HCT116 (cell line): ENCODE results near the gene EXD3. TPM values are rescaled to one million over a fixed set of nuclear protein-coding genes. Genes with fewer than 3 reads are reported as not detected.

ENCODE experiments used
- ATAC-seq: fragments of 200-7000 bp; cut with Tn5 transposase; 2 replicates; pipeline ENCODE4 v1.9.1; 2020; ENCODE audit warnings: mild to moderate bottlenecking, moderate library complexity
- BruUV-seq: library from RNA; stranded (reverse); fragments of 400-500 nt; replicated peaks from 2 replicates; lab custom pipeline; 2021; lab: Mats Ljungman, UMichigan
- CTCF ChIA-PET: fragments of 300-600 bp; sonication (Branson Sonifier 250); formaldehyde crosslinking; loops from one replicate; lab custom pipeline; 2021; ENCODE audit warnings: antibody characterized with exemption; lab: Charles Lee
- POLR2A ChIA-PET: fragments of 300-600, 350-600 bp; sonication (Branson Sonifier 250); formaldehyde crosslinking; loops from one replicate; lab custom pipeline; 2021; ENCODE audit warnings: antibody characterized with exemption; lab: Charles Lee
- RAD21 ChIA-PET, 2 experiments: fragments of 300-600 bp; sonication (Branson Sonifier 250); formaldehyde crosslinking; loops; one replicate each; lab custom pipeline; 2023; ENCODE audit warnings: low total read pairs in 2 of 2; ENCODE audit not compliant: uncharacterized antibody in 2 of 2, unreplicated experiment in 2 of 2, low non-redundant PET in 1 of 2; lab: Charles Lee
- DNase-seq: peaks from one replicate; pipeline ENCODE4 v3.0.0-alpha.2; 2010; ENCODE audit warnings: low read depth, low spot score
- H2AFZ ChIP-seq: fragments of 200-600 bp; shearing (Covaris generic), sonication (generic); 2 replicates; pipeline ENCODE4 v1.6.1; 2017; ENCODE audit warnings: low read depth, mixed run types, mixed read lengths, antibody characterized with exemption, low read length; ENCODE audit not compliant: poor library complexity, severe bottlenecking
- H3K27ac ChIP-seq: 2 replicates; pipeline ENCODE4 v1.5.1; 2012; ENCODE audit warnings: low read depth, low read length
- H3K27me3 ChIP-seq: fragments of 200-600 bp; sonication (generic); 2 replicates; pipeline ENCODE4 v1.6.1; 2016; ENCODE audit warnings: mixed run types, low read length, mixed read lengths; ENCODE audit not compliant: insufficient read depth
- H3K36me3 ChIP-seq, 2 experiments: fragments of 200-500 bp in 1 of 2; fragments of 200-600 bp in 1 of 2; sonication (Bioruptor generic) in 1 of 2; sonication (generic) in 1 of 2; 2 replicates each; pipeline versions ENCODE4 v1.5.1 to v1.6.1; 2014 to 2016; ENCODE audit warnings: low read length in 2 of 2, inconsistent platforms in 1 of 2, mixed read lengths in 1 of 2, mixed run types in 1 of 2; ENCODE audit not compliant: insufficient read depth in 2 of 2, control insufficient read depth in 1 of 2
- H3K4me1 ChIP-seq, 2 experiments: fragments of 200-600 bp in 1 of 2; sonication (generic) in 1 of 2; 2 replicates each; pipeline versions ENCODE4 v1.5.1 to v1.6.1; 2012 to 2017; ENCODE audit warnings: low read length in 2 of 2, inconsistent platforms in 1 of 2, mild to moderate bottlenecking in 1 of 2, mixed read lengths in 1 of 2, mixed run types in 1 of 2, moderate library complexity in 1 of 2; ENCODE audit not compliant: insufficient read depth in 2 of 2, control insufficient read depth in 1 of 2
- H3K4me2 ChIP-seq: fragments of 200-600 bp; sonication (generic); 2 replicates; pipeline ENCODE4 v1.6.1; 2017; ENCODE audit warnings: mixed run types, low read length, mixed read lengths
- H3K4me3 ChIP-seq, 2 experiments: fragments of 200-600 bp in 1 of 2; sonication (generic) in 1 of 2; replicated peaks in 1 of 2; 2 replicates each; pipeline ENCODE4 v1.5.1; 2011 to 2016; ENCODE audit warnings: low read length in 2 of 2, control low read depth in 1 of 2, low read depth in 1 of 2, mild to moderate bottlenecking in 1 of 2, mixed read lengths in 1 of 2, mixed run types in 1 of 2
- H3K79me2 ChIP-seq: fragments of 200-600 bp; sonication (generic); 2 replicates; pipeline ENCODE4 v1.6.1; 2017; ENCODE audit warnings: mild to moderate bottlenecking, mixed run types, low read length, moderate library complexity, mixed read lengths; ENCODE audit not compliant: insufficient read depth
- H3K9ac ChIP-seq: fragments of 200-600 bp; sonication (generic); 2 replicates; pipeline ENCODE4 v1.6.1; 2016; ENCODE audit warnings: low read length, mixed read lengths
- H3K9me2 ChIP-seq: fragments of 200-600 bp; sonication (generic), shearing (Covaris generic); 2 replicates; pipeline ENCODE4 v1.6.1; 2017; ENCODE audit warnings: mixed run types, mild to moderate bottlenecking, moderate library complexity; ENCODE audit not compliant: insufficient read depth
- H3K9me3 ChIP-seq, 2 experiments: fragments of 200-500 bp in 1 of 2; fragments of 200-600 bp in 1 of 2; sonication (Bioruptor generic) in 1 of 2; sonication (generic) in 1 of 2; 2 replicates each; pipeline ENCODE4 v1.6.1; 2014 to 2017; ENCODE audit warnings: low read length in 2 of 2, mixed read lengths in 2 of 2, inconsistent platforms in 1 of 2, low read depth in 1 of 2, mild to moderate bottlenecking in 1 of 2, mixed run types in 1 of 2, moderate library complexity in 1 of 2; ENCODE audit not compliant: control insufficient read depth in 1 of 2, insufficient read depth in 1 of 2
- H4K20me1 ChIP-seq: fragments of 200-600 bp; sonication (generic), shearing (Covaris generic); 2 replicates; pipeline ENCODE4 v1.6.1; 2017; ENCODE audit warnings: mixed run types, mild to moderate bottlenecking, moderate library complexity; ENCODE audit not compliant: insufficient read depth
- CEBPB ChIP-seq: IDR thresholded peaks from 2 replicates; pipeline ENCODE4 v1.6.1; 2012; ENCODE audit warnings: low read depth
- EGR1 ChIP-seq: IDR thresholded peaks from 2 replicates; pipeline ENCODE4 v1.6.1; 2012; ENCODE audit warnings: low read depth
- ELF1 ChIP-seq: IDR thresholded peaks from 2 replicates; pipeline ENCODE4 v1.6.1; 2012; ENCODE audit warnings: low read depth, borderline replicate concordance
- MAX ChIP-seq: IDR thresholded peaks from 2 replicates; pipeline ENCODE4 v1.6.1; 2012
- RAD21 ChIP-seq: IDR thresholded peaks from 2 replicates; pipeline ENCODE4 v1.6.1; 2012; ENCODE audit warnings: low read depth, mild to moderate bottlenecking
- REST ChIP-seq: IDR thresholded peaks from 2 replicates; pipeline ENCODE4 v1.6.1; 2012; ENCODE audit warnings: low read depth
- SRF ChIP-seq: IDR thresholded peaks from 2 replicates; pipeline ENCODE4 v1.6.1; 2012; ENCODE audit warnings: low read depth
- ZBTB33 ChIP-seq: IDR thresholded peaks from 2 replicates; pipeline ENCODE4 v1.6.1; 2011; ENCODE audit warnings: mild to moderate bottlenecking, low read length, moderate library complexity; ENCODE audit not compliant: insufficient replicate concordance; ENCODE audit errors: extremely low read depth
- ZFX ChIP-seq: fragments of 450-650 bp; IDR thresholded peaks from 2 replicates; pipeline ENCODE4 v1.6.1; 2017
- ZNF274 ChIP-seq: fragments of 200-500 bp; sonication (Bioruptor generic); IDR thresholded peaks from 2 replicates; pipeline ENCODE4 v1.6.1; 2014; ENCODE audit warnings: mild to moderate bottlenecking, low read depth, low read length, inconsistent platforms
- intact Hi-C: fragments of 100-400 bp; cut with micrococcal nuclease; formaldehyde crosslinking; loops from 2 replicates; pipeline ENCODE4 v1.10.0; 2022
- total RNA-seq: library from RNA; stranded (reverse); gene quantifications from one replicate; pipeline ENCODE4 v1.2.1, GENCODE V29; 2021; ENCODE audit not compliant: unreplicated experiment

Gene EXD3
- total RNA-seq, 1 experiment from 2014 or later: 25.4 TPM

GRCh38 chr9:137470785-137471184 lies 47.8 kb upstream of the EXD3 start:
- Histone ChIP-seq H3K9me3 (peaks cover 5% of the 10 kb centered on the region in 2 experiments; a peak in 3 of 4 replicates), H3K79me2 (no peaks in the 10 kb centered on the region), H3K27me3 (no peaks in the 10 kb centered on the region), H3K27ac (no peak overlapping the region), H4K20me1 (no peaks in the 10 kb centered on the region), H3K9me2 (no peaks in the 10 kb centered on the region), H3K4me2 (no peak overlapping the region), H2AFZ (no peak overlapping the region), H3K4me3 (no peak overlapping the region), H3K9ac (no peak overlapping the region), H3K4me1 (no peaks in the 10 kb centered on the region), H3K36me3 (no peaks in the 10 kb centered on the region)
- POLR2A ChIA-PET: no interaction called here
- intact Hi-C loops: no loop called here
- ATAC-seq (no peak), DNase-seq (no peak)
- RAD21 ChIA-PET: no interaction called here
- TF ChIP-seq ZBTB33 (no peak), EGR1 (no peak), ELF1 (no peak), CEBPB (no peak), RAD21 (no peak), SRF (no peak), ZNF274 (no peak), MAX (no peak), REST (no peak), ZFX (no peak)
- BruUV-seq: no TSS peak
- CTCF ChIA-PET: no interaction called here
